ENCODE results near the gene TENT5D. TPM values are rescaled to one million over a fixed set of nuclear protein-coding genes. Genes with fewer than 3 reads are reported as not detected.
"Not testable (repeated sequence)": the region's sequence is repeated elsewhere in the genome, so short reads cannot be mapped to it uniquely, and the experiment has no call there.

Gene TENT5D
- total RNA-seq, result not detected

GRCh38 chrX:80420147-80420546 is at the start of gene TENT5D:
TSS of gene TENT5D (plus strand) at chrX:80420447. CDS start at chrX:80442540, 22,093 bp downstream.
- Histone ChIP-seq H3K4me3 (no peak within 1 kb of the TSS), H3K36me3 (no peaks in the 10 kb centered on the region), H3K27ac (no peak within 1 kb of the TSS), H3K4me1 (no peaks in the 10 kb centered on the region), H3K27me3 (peaks cover 0 to 7% of the 10 kb centered on the region in 2 donors), H3K9me3 (peaks cover 0 to 10% of the 10 kb centered on the region in 2 donors)
- DNase-seq (ENCODE audit: low spot score in 2 of 2), result no peak
- intact Hi-C loops (cut with DNase I; ENCODE audit: low total_unique reads), result no loop called here
- TF ChIP-seq POLR2AphosphoS5 (IDR thresholded peaks at IDR 0.05) (no peak), CTCF (IDR thresholded peaks at IDR 0.05) (no peak), POLR2A (IDR thresholded peaks at IDR 0.05) (no peak)

- H3K4me1 ChIP-seq; H3K27ac ChIP-seq; H3K9me3 ChIP-seq; H3K4me3 ChIP-seq; intact Hi-C loops (cut with DNase I; ENCODE audit: low total_unique reads); H3K36me3 ChIP-seq; DNase-seq (ENCODE audit: low spot score in 2 of 2): not testable (repeated sequence)
- H3K27me3 ChIP-seq, result peaks cover 0 to 12% of the 10 kb centered on the region in 2 donors
Observed at GRCh38 chrX:80385651-80386050, 34.6 kb upstream of the TENT5D start.

GRCh38 chrX:80388206-80388605 is 32.0 kb upstream of the TENT5D start:
- DNase-seq (ENCODE audit: low spot score in 2 of 2), result no peak
- Histone ChIP-seq H3K27ac (no peak overlapping the region), H3K4me1 (no peaks in the 10 kb centered on the region), H3K4me3 (no peak overlapping the region), H3K27me3 (peaks cover 0 to 12% of the 10 kb centered on the region in 2 donors), H3K9me3 (no peaks in the 10 kb centered on the region), H3K36me3 (no peaks in the 10 kb centered on the region)
- intact Hi-C loops (cut with DNase I; ENCODE audit: low total_unique reads), result no loop called here
- no peak for TF ChIP-seq CTCF (IDR thresholded peaks at IDR 0.05)
- no peak for TF ChIP-seq POLR2A (IDR thresholded peaks at IDR 0.05)

GRCh38 chrX:80412042-80412441 is 8.2 kb upstream of the TENT5D start:
- TF ChIP-seq POLR2AphosphoS5 (IDR thresholded peaks at IDR 0.05) (no peak), CTCF (IDR thresholded peaks at IDR 0.05) (no peak), POLR2A (IDR thresholded peaks at IDR 0.05) (no peak)
- intact Hi-C loops (cut with DNase I; ENCODE audit: low total_unique reads), result no loop called here
- Histone ChIP-seq H3K4me1 (no peaks in the 10 kb centered on the region), H3K9me3 (peaks cover 0 to 8% of the 10 kb centered on the region in 2 donors), H3K27me3 (peaks cover 0 to 7% of the 10 kb centered on the region in 2 donors), H3K36me3 (no peaks in the 10 kb centered on the region), H3K4me3 (no peak overlapping the region), H3K27ac (no peak overlapping the region)
- DNase-seq (ENCODE audit: low spot score in 2 of 2), result no peak

GRCh38 chrX:80423000-80423399 is 2.8 kb downstream of the TENT5D start:
- intact Hi-C loops (cut with DNase I; ENCODE audit: low total_unique reads), result no loop called here
- H3K27ac ChIP-seq, result no peak overlapping the region
- DNase-seq (ENCODE audit: low spot score in 2 of 2), result no peak

More at GRCh38 chrX:80423000-80423399, 2.8 kb downstream of the TENT5D start:
- Histone ChIP-seq H3K4me1 (no peaks in the 10 kb centered on the region), H3K9me3 (no peaks in the 10 kb centered on the region), H3K36me3 (no peaks in the 10 kb centered on the region), H3K27me3 (peaks cover 0 to 7% of the 10 kb centered on the region in 2 donors), H3K4me3 (no peak overlapping the region)
- TF ChIP-seq POLR2A (IDR thresholded peaks at IDR 0.05), result no peak
- TF ChIP-seq CTCF (IDR thresholded peaks at IDR 0.05), result no peak
- no peak for TF ChIP-seq POLR2AphosphoS5 (IDR thresholded peaks at IDR 0.05)
